ENCODE data around the gene CHST13.

The CHST13 gene

GRCh38 chr3:126510308-126510910, 13.5 kb upstream of the CHST13 start:
- no peak for DNase-seq (ENCODE audit: low spot score)

GRCh38 chr3:126511291-126511690, 12.7 kb upstream of the CHST13 start:
- no peak for DNase-seq (ENCODE audit: low spot score)

DNA sequence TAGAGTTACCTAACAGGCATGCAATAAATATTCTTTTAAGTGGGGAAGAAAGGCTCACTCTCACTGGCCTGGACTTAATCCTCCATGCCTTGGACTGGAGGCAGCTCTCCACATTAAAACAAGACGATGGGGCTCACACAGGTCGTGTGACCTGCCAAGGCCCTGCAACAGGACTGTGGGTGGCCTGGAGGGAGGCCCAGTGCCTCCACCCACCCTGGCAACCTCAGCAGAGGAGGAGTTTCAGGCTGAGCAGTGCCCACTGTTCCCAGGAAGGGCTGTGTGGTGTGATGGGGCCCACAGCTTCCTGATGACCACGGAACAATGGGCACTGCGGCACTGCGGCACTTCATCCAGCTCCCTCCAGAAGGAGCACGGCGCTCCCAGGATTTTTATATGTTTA, 11.9 kb upstream of the CHST13 start:
- DNase-seq (ENCODE audit: low spot score) = no peak

- no peak for DNase-seq (ENCODE audit: low spot score)
These were observed 10.9 kb upstream of the CHST13 start for GRCh38 chr3:126512916-126513650.

DNA sequence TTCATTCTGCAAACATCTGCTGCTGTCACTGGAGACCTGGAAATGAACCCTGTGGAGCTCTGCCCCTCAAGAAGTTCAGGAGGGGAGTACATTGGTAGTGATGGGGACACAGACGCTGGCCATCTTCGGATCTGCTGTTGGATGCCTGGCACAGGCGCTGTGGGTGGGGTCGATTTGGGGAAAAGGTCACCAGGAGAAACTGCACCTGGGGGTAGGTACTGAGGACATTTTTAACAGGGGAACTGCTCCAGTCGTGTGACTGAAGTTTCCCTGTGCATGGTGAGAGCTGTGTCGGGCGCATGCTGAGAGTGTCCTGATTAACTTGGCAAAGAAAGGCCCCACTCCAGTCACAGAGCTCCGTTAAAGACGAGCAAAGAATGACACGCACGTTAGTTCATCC, 9.8 kb upstream of the CHST13 start:
- no peak for DNase-seq (ENCODE audit: low spot score)

DNA sequence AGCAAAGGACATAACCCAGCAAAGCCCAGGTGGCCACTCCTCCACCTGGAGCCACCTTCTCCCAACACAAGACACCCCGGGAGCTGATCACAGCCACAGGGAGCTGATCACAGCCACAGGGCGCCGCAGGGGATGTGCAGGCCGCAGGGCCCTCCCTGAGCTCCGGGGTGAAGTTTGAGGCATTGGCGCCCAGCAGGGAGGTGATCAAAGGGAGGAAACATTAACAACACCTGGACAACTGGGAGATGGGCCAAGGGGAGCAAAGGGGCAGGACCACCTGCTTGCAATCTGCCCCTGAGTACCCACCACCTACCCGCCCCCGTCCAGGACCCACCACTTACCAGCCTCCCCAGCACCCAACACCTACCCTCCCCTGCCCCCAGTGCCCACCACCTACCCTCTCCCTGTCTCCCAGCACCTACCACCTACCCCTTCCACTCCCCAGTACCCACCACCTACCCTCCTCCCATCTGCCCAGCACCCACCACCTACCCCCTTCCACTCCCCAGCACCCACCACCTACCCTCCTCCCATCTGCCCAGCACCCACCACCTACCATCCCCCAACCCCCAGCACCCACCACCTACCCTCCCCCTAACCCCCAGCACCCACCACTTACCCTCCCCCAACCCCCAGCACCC, 8.8 kb upstream of the CHST13 start:
- DNase-seq (ENCODE audit: low spot score) = no peak

- no peak for DNase-seq (ENCODE audit: low spot score)
These were observed 7.6 kb upstream of the CHST13 start for GRCh38 chr3:126516152-126516935.

GRCh38 chr3:126516936-126517290, 7.0 kb upstream of the CHST13 start:
- no peak for DNase-seq (ENCODE audit: low spot score)

GRCh38 chr3:126517291-126517951, 6.5 kb upstream of the CHST13 start, which contains the start of gene UROC1:
Gene UROC1, minus strand, starts transcription at chr3:126517773. Its CDS starts 54 bp downstream, at chr3:126517719.
- no peak for DNase-seq (ENCODE audit: low spot score)

DNA sequence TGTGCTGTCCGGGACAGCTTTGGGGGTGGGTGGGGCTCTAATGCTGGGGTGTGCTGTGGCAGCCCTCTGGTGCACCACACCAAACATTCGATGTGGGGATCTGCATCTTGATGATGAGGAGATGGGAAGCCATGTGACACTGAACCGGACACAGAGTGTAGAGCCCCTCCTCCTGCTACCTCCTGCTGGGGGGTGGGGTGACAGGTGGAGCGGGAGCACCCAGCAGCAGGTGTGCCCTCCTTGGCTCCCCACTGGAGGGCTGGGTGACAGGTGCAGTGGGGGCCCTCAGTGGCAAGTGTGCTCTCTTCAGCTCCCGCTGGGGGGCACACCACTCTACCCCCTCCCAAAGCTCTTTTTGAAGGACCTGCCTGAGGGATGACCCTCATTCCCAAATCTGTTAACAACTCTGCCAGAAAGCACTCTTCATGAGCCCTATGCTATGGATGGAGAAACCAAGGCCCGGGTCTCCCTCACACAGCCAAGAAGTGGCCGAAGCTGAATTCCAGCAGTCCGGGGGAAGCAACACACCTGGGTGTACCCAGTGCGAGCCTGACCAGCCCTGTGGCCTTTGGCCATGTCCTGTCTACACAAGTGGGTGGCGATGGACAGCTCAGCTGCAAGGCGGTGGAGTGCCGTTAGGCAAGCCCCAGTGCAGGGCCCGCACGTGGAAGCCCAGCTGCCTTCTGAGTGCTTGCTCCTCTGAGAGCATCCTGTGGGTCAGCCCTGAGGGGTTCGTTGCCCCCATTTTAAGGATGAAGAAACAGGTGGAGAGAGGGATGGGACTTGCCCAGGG, 5.8 kb upstream of the CHST13 start:
- DNase-seq (ENCODE audit: low spot score) = no peak

DNA sequence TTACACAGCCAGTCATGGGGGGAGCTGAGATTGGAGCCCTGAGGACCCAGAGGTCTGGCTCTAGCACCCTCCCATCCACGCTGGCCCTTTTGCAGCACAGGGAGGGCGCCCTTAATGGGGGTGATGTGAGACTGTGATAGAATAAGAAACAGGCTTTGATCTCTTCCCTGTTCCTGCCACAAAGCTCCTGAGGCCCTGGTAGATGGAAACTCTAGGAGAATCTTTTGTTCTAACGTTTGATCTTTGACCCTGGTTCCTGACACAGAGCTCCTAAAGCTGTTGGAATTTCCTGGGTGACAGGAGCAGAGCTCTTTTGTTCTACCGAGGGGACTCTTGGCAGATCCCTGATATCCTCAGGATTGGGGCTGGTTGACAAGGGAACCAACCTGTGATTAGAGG, 5.2 kb upstream of the CHST13 start:
- DNase-seq (ENCODE audit: low spot score) = no peak

DNA sequence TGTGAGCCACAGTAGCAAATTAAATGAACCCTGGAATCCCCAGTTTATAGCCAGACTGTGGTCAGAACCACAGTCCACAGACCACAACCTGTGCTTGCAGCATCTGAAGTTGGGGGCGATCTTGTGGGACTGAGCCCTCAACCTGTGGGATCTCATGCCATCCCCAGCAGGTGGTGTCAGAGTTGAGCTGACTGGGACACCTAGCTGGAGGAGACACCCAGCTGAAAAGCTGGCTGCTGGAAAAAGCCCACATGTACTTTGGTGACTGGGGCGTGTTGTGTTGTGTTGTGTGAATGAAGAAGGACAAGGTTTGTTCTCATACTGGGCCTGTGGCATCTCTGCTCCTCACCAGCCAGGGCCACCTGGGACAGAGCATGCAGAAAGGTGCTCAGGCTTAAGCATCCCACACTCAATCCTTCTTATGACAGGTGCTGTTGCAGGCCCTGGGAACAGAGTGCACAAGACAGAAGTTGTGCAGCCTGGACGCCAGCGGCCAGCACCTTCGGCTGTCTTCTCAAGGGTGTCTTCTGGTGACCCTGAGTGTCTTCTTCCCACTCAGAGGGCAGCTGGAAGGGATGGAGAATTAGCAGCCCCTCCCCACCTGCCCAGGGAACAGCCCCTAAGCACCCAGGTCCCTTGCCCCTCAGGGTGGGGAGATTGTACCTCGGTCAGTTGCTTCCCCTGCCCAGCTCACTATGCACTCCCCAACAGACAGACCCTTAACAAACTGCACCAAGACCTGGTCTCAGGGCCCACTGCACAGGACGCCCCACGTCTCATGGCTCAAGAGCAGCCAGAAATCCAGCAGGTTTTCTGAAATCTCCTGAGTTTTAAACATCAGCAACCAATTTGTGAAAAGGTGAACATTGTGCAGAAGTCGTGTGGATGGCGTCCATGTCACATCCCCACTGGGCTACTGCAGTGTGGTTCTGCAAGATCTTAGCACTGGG, 4.2 kb upstream of the CHST13 start:
- no peak for DNase-seq (ENCODE audit: low spot score)

- DNase-seq (ENCODE audit: low spot score) = no peak
These were observed 2.6 kb upstream of the CHST13 start for GRCh38 chr3:126521122-126521891.

- DNase-seq (ENCODE audit: low spot score) = peak; percentile 32
These were observed 1.6 kb upstream of the CHST13 start for GRCh38 chr3:126522363-126522788.

DNA sequence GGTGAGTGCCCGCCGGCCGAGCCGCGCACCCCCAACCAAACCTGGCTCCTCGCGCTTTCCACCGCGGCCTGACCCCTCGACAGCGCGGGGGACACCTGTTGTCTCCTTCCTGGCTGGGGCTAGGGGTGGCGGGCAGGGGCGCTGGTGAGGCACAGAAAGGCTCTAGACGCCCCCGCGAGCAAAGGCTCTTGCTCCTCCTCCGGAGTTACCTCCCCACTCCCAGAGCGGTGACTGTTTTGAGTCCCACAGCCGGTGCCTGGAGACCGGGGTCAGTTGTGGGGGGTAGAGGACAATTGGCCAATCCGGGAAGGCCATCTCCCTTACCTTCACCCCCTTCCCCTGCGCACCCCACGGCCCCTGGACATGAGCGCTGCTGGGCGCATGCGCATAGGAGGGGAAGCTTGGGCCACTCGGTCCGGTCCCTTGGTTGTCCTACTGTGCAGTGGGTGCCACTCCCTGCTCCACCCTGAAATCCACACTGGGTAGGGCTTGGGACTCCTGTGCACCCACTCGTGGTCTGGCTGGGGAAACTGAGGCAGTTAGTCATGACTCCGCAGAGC, 554 bp downstream of the CHST13 start:
- DNase-seq (ENCODE audit: low spot score) = no peak

DNA sequence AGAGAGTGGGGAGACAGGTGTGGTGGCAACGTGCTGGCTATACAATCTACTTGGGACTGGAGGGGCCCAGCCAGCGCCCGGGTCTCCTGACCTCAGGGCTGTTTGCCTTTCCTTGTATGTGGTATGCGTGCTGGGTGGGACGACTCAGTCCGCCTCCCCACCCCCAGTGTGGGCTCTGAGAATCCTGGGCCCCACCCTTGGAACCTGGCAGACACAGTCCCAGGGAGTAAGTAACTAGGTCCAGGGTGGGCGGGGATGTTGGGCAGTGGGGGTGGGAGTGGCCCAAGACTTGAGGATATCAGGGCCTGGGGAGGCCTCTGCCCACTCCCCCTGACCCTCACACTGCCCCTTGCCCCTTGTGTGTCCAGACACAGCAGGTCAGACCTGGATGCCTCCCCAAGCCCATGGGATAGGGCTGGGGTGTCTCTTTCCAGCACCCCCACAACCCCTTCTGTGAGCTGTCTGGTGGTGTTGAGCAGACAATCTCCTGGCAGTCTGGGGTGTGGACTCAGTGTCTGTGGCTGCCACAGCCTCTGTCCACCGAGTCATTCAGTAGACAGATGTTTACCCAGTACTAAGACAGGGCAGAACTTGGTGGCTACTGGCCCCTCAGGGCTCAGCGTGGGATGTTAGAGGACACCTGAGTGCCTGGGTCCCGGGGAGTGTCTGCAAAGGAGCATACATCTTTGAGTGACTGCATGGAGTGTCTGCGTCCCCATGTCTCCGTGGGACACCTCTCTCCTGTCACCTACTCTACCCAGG, 1.3 kb downstream of the CHST13 start:
- DNase-seq (ENCODE audit: low spot score) = no peak

DNA sequence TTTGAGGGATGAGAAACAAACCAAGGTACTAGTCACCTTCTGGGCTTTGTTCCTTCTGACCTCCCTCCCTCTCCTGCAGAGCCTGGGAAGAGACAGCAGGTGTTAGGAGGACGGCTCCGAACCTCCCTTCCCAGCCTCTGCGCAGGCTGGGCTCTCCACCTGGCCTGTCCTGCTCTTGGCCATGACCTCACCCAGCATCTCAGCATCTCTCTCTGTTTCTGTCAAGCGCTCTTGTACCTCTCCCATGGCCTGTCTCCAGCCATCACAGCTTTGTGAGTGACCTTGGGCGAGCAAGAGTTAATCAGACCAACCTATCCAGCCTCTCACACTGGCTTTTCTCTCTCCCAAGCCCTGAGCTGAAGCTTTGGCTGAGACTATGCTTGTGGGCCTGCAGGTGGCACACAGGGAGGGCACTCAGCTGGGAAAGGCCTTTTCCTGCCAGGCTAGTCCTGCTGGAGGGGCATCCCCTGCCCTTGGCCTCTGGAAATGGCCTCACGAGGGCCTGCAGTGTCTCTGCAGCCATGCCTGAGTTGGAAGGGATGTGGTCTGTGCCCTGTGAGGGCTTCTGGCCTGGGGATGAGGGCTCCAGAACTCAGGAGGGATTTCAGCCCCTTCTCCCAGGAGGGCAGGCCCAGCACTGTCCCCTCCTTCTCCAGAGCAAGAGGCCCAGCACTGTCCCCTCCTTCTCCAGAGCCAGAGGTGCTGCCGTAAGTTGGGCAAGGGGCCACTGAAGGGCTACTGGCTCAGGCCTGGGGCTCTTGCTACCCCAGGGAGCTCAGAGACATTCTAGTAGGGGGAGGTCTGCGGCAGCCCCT, 2.1 kb downstream of the CHST13 start:
- no peak for DNase-seq (ENCODE audit: low spot score)

All from putamen (tissue), 1 donor.